ENCODE measurements around the gene SPRR2F.

DNA sequence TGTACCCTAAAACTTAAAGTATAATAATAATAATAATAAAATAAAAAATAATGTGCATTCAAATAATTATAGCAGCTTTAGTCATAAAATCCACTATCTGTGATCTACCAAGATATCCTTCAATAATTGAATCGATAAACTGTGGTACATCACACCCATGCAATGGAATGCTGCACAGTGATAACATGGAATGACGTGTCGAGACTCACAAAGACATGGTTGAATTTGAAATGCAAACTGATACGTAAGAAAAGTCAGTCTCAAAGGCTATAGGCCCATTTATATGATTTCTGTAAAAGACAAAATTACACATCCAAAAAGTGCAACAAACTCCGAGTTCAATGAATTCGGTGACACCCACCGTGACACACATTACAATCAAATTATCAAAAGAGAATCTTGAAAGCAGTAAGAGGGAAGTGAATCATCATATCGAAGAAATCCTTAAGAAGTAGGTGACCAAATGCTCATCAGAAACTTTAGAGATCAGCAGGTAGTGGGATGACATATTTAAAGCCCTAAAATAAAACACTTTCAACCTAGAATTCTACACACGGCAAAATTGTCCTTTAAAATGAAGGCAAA, 13.8 kb downstream of the SPRR2F start:
- TF ChIP-seq, protein P1, sequence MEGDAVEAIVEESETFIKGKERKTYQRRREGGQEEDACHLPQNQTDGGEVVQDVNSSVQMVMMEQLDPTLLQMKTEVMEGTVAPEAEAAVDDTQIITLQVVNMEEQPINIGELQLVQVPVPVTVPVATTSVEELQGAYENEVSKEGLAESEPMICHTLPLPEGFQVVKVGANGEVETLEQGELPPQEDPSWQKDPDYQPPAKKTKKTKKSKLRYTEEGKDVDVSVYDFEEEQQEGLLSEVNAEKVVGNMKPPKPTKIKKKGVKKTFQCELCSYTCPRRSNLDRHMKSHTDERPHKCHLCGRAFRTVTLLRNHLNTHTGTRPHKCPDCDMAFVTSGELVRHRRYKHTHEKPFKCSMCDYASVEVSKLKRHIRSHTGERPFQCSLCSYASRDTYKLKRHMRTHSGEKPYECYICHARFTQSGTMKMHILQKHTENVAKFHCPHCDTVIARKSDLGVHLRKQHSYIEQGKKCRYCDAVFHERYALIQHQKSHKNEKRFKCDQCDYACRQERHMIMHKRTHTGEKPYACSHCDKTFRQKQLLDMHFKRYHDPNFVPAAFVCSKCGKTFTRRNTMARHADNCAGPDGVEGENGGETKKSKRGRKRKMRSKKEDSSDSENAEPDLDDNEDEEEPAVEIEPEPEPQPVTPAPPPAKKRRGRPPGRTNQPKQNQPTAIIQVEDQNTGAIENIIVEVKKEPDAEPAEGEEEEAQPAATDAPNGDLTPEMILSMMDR (IDR thresholded peaks at IDR 0.05), result no peak
- no peak for TF ChIP-seq POLR2AphosphoS5 (IDR thresholded peaks at IDR 0.05)
